SK-N-SH (cell line): Measurements from ENCODE around the gene ITGA2B. TPM values are rescaled to one million over a fixed set of nuclear protein-coding genes. Genes with fewer than 3 reads are reported as not detected.
"Not testable (repeated sequence)": the region's sequence is repeated elsewhere in the genome, so short reads cannot be mapped to it uniquely, and the experiment has no call there.

Experiments
- CTCF ChIA-PET: fragments of 300-600, 350-600 bp; formaldehyde crosslinking; extraction: SDS; loops from one replicate; lab custom pipeline; 2021; lab: Yijun Ruan, JAX
- POLR2A ChIA-PET: fragments of 350-600 bp; sonication (Branson Sonifier 250); formaldehyde crosslinking; extraction: SDS; loops from one replicate; lab custom pipeline; 2020; ENCODE audit warnings: antibody characterized with exemption, inconsistent platforms; lab: Yijun Ruan, JAX
- DNase-seq: peaks from one replicate; pipeline ENCODE4 v3.0.0; 2012
- H2AFZ ChIP-seq: fragments of 200-600 bp; sonication (generic); 2 replicates; pipeline ENCODE4 v1.8.1; 2016; ENCODE audit warnings: antibody characterized with exemption, mild to moderate bottlenecking, low read depth
- H3F3A ChIP-seq: fragments of 200-600 bp; sonication (generic); replicated peaks from 2 replicates; pipeline ENCODE3; 2016; ENCODE audit warnings: antibody characterized with exemption, mild to moderate bottlenecking; ENCODE audit not compliant: insufficient read depth
- H3K27ac ChIP-seq, 2 experiments: fragments of 200-500 bp in 1 of 2; fragments of 200-600 bp in 1 of 2; sonication (Bioruptor generic) in 1 of 2; sonication (generic), shearing (Covaris generic) in 1 of 2; 2 replicates each; pipeline versions ENCODE4 v1.5.1 to v1.6.1; 2014 to 2016; ENCODE audit warnings: low read depth in 2 of 2, inconsistent platforms in 1 of 2, low read length in 1 of 2, mild to moderate bottlenecking in 1 of 2, mixed read lengths in 1 of 2
- H3K27me3 ChIP-seq: fragments of 200-600 bp; sonication (generic), shearing (Covaris generic); 2 replicates; pipeline ENCODE4 v1.6.1; 2016; ENCODE audit warnings: mixed run types; ENCODE audit not compliant: insufficient read depth
- H3K36me3 ChIP-seq, 2 experiments: fragments of 200-500 bp in 1 of 2; fragments of 200-600 bp in 1 of 2; sonication (Bioruptor generic) in 1 of 2; sonication (generic) in 1 of 2; replicated peaks in 1 of 2; 2 replicates each; pipeline versions ENCODE3 to v1.5.1; 2014 to 2016; ENCODE audit warnings: low read length in 1 of 2, mild to moderate bottlenecking in 1 of 2; ENCODE audit not compliant: insufficient read depth in 2 of 2, control insufficient read depth in 1 of 2
- H3K4me1 ChIP-seq, 2 experiments: fragments of 200-500 bp in 1 of 2; fragments of 200-600 bp in 1 of 2; sonication (Bioruptor generic) in 1 of 2; sonication (generic), shearing (Covaris generic) in 1 of 2; 2 replicates each; pipeline versions ENCODE4 v1.5.1 to v1.6.1; 2014 to 2016; ENCODE audit warnings: low read depth in 1 of 2, low read length in 1 of 2, mixed run types in 1 of 2; ENCODE audit not compliant: insufficient read depth in 2 of 2, control insufficient read depth in 1 of 2
- H3K4me2 ChIP-seq: fragments of 200-600 bp; sonication (generic), shearing (Covaris generic); 2 replicates; pipeline ENCODE4 v1.6.1; 2017; ENCODE audit warnings: mixed run types
- H3K4me3 ChIP-seq, 2 experiments: fragments of 200-500 bp in 1 of 2; fragments of 200-600 bp in 1 of 2; sonication (Bioruptor generic) in 1 of 2; sonication (generic), shearing (Covaris generic) in 1 of 2; 2 replicates each; pipeline versions ENCODE4 v1.5.1 to v1.8.1; 2014 to 2016; ENCODE audit warnings: low read depth in 2 of 2, inconsistent platforms in 1 of 2, low read length in 1 of 2, mild to moderate bottlenecking in 1 of 2, mixed read lengths in 1 of 2, moderate library complexity in 1 of 2
- H3K79me2 ChIP-seq: fragments of 200-600 bp; sonication (generic); 2 replicates; pipeline ENCODE4 v1.8.1; 2017; ENCODE audit warnings: mild to moderate bottlenecking; ENCODE audit not compliant: insufficient read depth
- H3K9ac ChIP-seq: fragments of 200-600 bp; sonication (generic); 2 replicates; pipeline ENCODE4 v1.6.1; 2017; ENCODE audit warnings: mixed run types
- H3K9me2 ChIP-seq: fragments of 200-600 bp; sonication (generic); 2 replicates; pipeline ENCODE4 v1.6.1; 2017; ENCODE audit warnings: mixed run types
- H3K9me3 ChIP-seq: fragments of 200-600 bp; sonication (generic); 2 replicates; pipeline ENCODE4 v1.6.1; 2017; ENCODE audit warnings: mixed run types, mild to moderate bottlenecking, moderate library complexity
- H4K20me1 ChIP-seq: fragments of 200-600 bp; sonication (generic); 2 replicates; pipeline ENCODE4 v1.6.1; 2017; ENCODE audit warnings: mild to moderate bottlenecking, mixed run types; ENCODE audit not compliant: insufficient read depth
- CHD2 ChIP-seq: fragments of 150-350 bp; IDR thresholded peaks from 2 replicates; pipeline ENCODE4 v1.6.1; 2018; ENCODE audit warnings: low read length; ENCODE audit not compliant: partially characterized antibody
- ELF1 ChIP-seq: IDR thresholded peaks from 2 replicates; pipeline ENCODE4 v1.4.0; 2012
- FOXJ3 ChIP-seq: sonication (generic); formaldehyde crosslinking; IDR thresholded peaks from 2 replicates; pipeline ENCODE4 v1.5.1; 2020; ENCODE audit warnings: mild to moderate bottlenecking, missing genetic modification reagents
- MAX ChIP-seq: IDR thresholded peaks from 2 replicates; pipeline ENCODE4 v1.4.0; 2012; ENCODE audit warnings: low read depth
- MEF2A ChIP-seq: IDR thresholded peaks from 2 replicates; pipeline ENCODE4 v1.4.0; 2012; ENCODE audit warnings: low read depth, borderline replicate concordance
- PBX3 ChIP-seq: IDR thresholded peaks from 2 replicates; pipeline ENCODE4; 2012
- POLR2AphosphoS5 ChIP-seq: IDR thresholded peaks from 2 replicates; pipeline ENCODE4 v1.6.1; 2012; ENCODE audit warnings: low read depth, low read length
- RCOR1 ChIP-seq: fragments of 150-350 bp; IDR thresholded peaks from 2 replicates; pipeline ENCODE4 v1.6.1; 2017; ENCODE audit warnings: antibody characterized with exemption, low read length
- REST ChIP-seq: IDR thresholded peaks from 2 replicates; pipeline ENCODE4 v1.6.1; 2012; ENCODE audit warnings: mild to moderate bottlenecking, low read depth, low read length, moderate library complexity
- RXRA ChIP-seq: IDR thresholded peaks from 2 replicates; pipeline ENCODE4 v1.4.0; 2012; ENCODE audit warnings: low read depth, mild to moderate bottlenecking, borderline replicate concordance
- SIN3A ChIP-seq: IDR thresholded peaks from 2 replicates; pipeline ENCODE4 v1.6.1; 2012; ENCODE audit warnings: low read depth, mild to moderate bottlenecking, low read length, moderate library complexity, borderline replicate concordance
- USF2 ChIP-seq: fragments of 150-350 bp; IDR thresholded peaks from 2 replicates; pipeline ENCODE4 v1.6.1; 2017; ENCODE audit warnings: antibody characterized with exemption, low read length, low read depth, borderline replicate concordance
- YY1 ChIP-seq: IDR thresholded peaks from 2 replicates; pipeline ENCODE4 v1.4.0; 2012; ENCODE audit warnings: low read depth, mild to moderate bottlenecking
- WGBS: methylation state at CpG from one replicate; pipeline ENCODE4 v1.1.6; 2017; ENCODE audit warnings: low lambda C conversion rate; 5-methylcytosine and 5-hydroxymethylcytosine counted together
- polyA plus RNA-seq, 3 experiments: library from polyadenylated mRNA; depleted of rRNA; stranded (reverse); fragments of >200 nt; gene quantifications; 2 replicates each; pipeline ENCODE4 v1.2.3, GENCODE V29; 2012

The ITGA2B gene
- polyA plus RNA-seq, 1 of the 3 experiments (the other 2 are of a cell fraction) = 1.3 TPM

- H3K36me3 ChIP-seq = no peaks in the 10 kb centered on the region
- peaks cover 3% of the 10 kb centered on the region for H3F3A ChIP-seq
- H3K9me3 ChIP-seq = no peaks in the 10 kb centered on the region
- ChIA-PET CTCF (interaction anchor here (0.9 to 1.6 kb wide), 3 partner anchors 8 to 16 kb away, joined by 3 to 6 read pairs (median 4); no protein-coding TSS in a partner anchor), POLR2A (no interaction called here)
- no peaks in the 10 kb centered on the region for H4K20me1 ChIP-seq
- H3K27ac ChIP-seq = no peak overlapping the region
- H3K4me2 ChIP-seq = no peak overlapping the region
- no peaks in the 10 kb centered on the region for H3K9me2 ChIP-seq
- H2AFZ ChIP-seq = no peak overlapping the region
- peaks cover 0 to 4% of the 10 kb centered on the region in 2 experiments; a peak in 1 of 4 replicates for H3K4me1 ChIP-seq
- TF ChIP-seq RCOR1 = no peak
- TF ChIP-seq SIN3A = no peak
- peaks cover 3% of the 10 kb centered on the region; the same call in 1 of the 2 replicates for H3K79me2 ChIP-seq
- H3K9ac ChIP-seq = no peak overlapping the region
- WGBS = 49% methylated on average over 7 of the region's 7 CpGs
- H3K4me3 ChIP-seq = no peak overlapping the region
- no peaks in the 10 kb centered on the region; the same call in 1 of the 2 replicates for H3K27me3 ChIP-seq
- peak; percentile 20 for DNase-seq
These were observed 22.0 kb downstream of the ITGA2B start for GRCh38 chr17:44367231-44367979.

- H3K27ac ChIP-seq, H3K9me3 ChIP-seq, H3K9me2 ChIP-seq, H3K9ac ChIP-seq, H3K4me2 ChIP-seq, POLR2A ChIA-PET, H3K27me3 ChIP-seq, DNase-seq, H3K79me2 ChIP-seq, H2AFZ ChIP-seq, H3K36me3 ChIP-seq, H3K4me3 ChIP-seq, H3F3A ChIP-seq: not testable (repeated sequence)
- CTCF ChIA-PET = interaction anchor here (0.7 kb wide), 1 partner anchor 22 kb away, joined by 3 read pairs; no protein-coding TSS in a partner anchor
- H3K4me1 ChIP-seq = peaks cover 3 to 22% of the 10 kb centered on the region in 2 experiments; a peak in 1 of 4 replicates
- peaks cover 11% of the 10 kb centered on the region; the same call in 1 of the 2 replicates for H4K20me1 ChIP-seq
- 81% methylated on average over 5 of the region's 5 CpGs for WGBS
These were observed 24.4 kb downstream of the ITGA2B start for GRCh38 chr17:44365051-44365450.

GRCh38 chr17:44363613-44364159 lies 25.8 kb downstream of the ITGA2B start, which contains the start of gene FAM171A2:
TSS of gene FAM171A2 (minus strand) at chr17:44363853. CDS start at chr17:44363714, 139 bp downstream.
- Histone ChIP-seq H3K36me3 (peaks cover 0 to 2% of the 10 kb centered on the region in 2 experiments), H4K20me1 (peaks cover 11% of the 10 kb centered on the region; the same call in 1 of the 2 replicates), H3K9me2 (no peaks in the 10 kb centered on the region), H3K79me2 (peaks cover 7% of the 10 kb centered on the region; the same call in 1 of the 2 replicates), H3K9me3 (no peaks in the 10 kb centered on the region), H2AFZ (peak within 1 kb of the TSS; percentile 97), H3F3A (peaks cover 3% of the 10 kb centered on the region), H3K4me1 (peaks cover 3 to 22% of the 10 kb centered on the region in 2 experiments; a peak in 1 of 4 replicates), H3K4me3 (peak within 1 kb of the TSS; percentile 80 to 89), H3K27ac (peak within 1 kb of the TSS in 1 of 2 experiments; percentile 76; a peak in 2 of 4 replicates), H3K9ac (peak within 1 kb of the TSS; percentile 85), H3K4me2 (peak within 1 kb of the TSS; percentile 94), H3K27me3 (no peaks in the 10 kb centered on the region; the same call in 1 of the 2 replicates)
- ChIA-PET CTCF (interaction anchor here (0.6 to 7.6 kb wide), 21 partner anchors 8 to 523 kb away, joined by 3 to 85 read pairs (median 3); partner anchors contain the start of gene GRN), POLR2A (interaction anchor here (1.5 to 2.6 kb wide), 2 partner anchors 12 to 19 kb away, joined by 7 to 11 read pairs; partner anchors contain the start of gene GRN)
- 4% methylated on average over 9 of the region's 63 CpGs for WGBS
- peak; percentile 97 for DNase-seq
- TF ChIP-seq POLR2AphosphoS5 (no peak), CHD2 (no peak), MAX (peak; percentile 30; the same call in 1 of the 2 replicates), ELF1 (no peak), YY1 (no peak), RCOR1 (no peak), RXRA (no peak), FOXJ3 (no peak), USF2 (no peak), MEF2A (no peak), REST (no peak), PBX3 (no peak)
